GM21576 (cell line): ENCODE results near the gene FEM1A.
"Not testable (repeated sequence)": the region's sequence is repeated elsewhere in the genome, so short reads cannot be mapped to it uniquely, and the experiment has no call there.

Experiments
- ATAC-seq: cut with Tn5 transposase; IDR thresholded peaks from one replicate; pipeline ENCODE4 v1.9.1; 2021; ENCODE audit warnings: mild to moderate bottlenecking, moderate library complexity; ENCODE audit not compliant: unreplicated experiment

Gene FEM1A

GRCh38 chr19:4773047-4773640 lies 18.4 kb upstream of the FEM1A start:
- ATAC-seq, result no peak

- no peak for ATAC-seq
These were observed 17.4 kb upstream of the FEM1A start for GRCh38 chr19:4774136-4774535.

DNA sequence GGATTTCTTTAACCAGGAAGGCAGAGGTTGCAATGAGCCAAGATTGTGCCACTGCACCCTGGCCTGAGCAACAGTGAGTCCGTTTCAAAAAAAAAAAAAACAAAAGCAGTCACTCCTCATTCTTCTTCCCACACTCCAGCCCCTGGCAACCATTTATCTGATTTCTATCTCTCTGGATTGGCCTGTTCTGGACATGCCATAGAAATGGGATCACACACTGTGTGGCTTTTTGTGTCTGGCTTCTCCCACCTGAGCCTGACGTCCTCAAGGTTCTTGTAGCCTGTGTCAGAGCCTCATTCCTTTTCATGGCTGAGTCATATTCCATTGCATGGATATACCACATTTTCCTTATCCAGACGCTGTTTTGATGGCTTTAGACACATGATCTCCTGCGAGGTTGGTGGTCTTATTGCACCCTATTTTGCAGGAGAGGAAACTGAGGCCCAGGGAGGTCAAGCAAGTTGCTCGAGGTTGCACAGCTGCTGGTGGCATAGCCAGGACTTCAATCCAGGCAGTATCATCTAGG lies 15.8 kb upstream of the FEM1A start:
- ATAC-seq, result no peak

DNA sequence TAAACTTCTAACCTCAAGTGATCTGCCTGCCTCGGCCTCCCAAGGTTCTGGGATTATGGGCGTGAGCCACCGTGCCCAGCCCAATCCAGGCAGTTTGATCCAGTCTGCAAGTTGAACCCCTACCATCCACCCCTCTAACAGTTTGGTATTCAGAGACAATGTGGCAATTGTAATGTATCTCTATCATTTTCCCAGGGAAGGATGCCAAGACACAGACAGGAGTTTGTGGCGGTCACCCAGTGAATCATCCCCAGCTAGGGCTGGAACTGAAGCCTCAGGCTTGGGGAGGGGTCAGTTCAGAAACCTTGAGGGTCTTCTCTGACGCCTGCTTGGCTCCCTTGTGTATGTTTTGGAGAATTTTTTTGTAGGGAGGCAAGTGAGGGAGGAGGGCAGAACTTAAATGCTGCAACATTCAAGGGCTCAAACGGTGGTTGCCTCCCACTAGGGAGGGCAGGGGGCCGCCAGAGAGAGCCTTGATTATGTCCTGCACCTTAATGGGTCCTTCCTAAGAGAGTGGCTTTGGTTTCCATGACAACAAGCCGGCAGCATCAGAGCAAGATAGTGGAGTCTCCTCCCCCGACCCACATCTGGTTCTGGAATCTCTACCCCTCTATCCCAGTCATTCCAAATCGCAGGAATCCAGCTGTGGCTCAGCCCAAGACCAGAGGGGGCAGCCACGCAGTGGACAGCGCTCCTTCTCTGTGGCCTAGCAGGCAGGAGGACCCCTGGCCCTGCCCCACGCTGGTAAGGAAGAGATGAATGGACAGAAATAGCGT lies 14.9 kb upstream of the FEM1A start:
- no peak for ATAC-seq

GRCh38 chr19:4778124-4778523 lies 13.4 kb upstream of the FEM1A start:
- ATAC-seq, result not testable (repeated sequence)

GRCh38 chr19:4780860-4781259 lies 10.7 kb upstream of the FEM1A start:
- ATAC-seq, result no peak

GRCh38 chr19:4781801-4782200 lies 9.7 kb upstream of the FEM1A start:
- no peak for ATAC-seq

- not testable (repeated sequence) for ATAC-seq
These were observed 5.0 kb upstream of the FEM1A start for GRCh38 chr19:4786412-4787016.

GRCh38 chr19:4792019-4792865 lies 708 bp downstream of the FEM1A start:
- ATAC-seq, result not testable (repeated sequence)

DNA sequence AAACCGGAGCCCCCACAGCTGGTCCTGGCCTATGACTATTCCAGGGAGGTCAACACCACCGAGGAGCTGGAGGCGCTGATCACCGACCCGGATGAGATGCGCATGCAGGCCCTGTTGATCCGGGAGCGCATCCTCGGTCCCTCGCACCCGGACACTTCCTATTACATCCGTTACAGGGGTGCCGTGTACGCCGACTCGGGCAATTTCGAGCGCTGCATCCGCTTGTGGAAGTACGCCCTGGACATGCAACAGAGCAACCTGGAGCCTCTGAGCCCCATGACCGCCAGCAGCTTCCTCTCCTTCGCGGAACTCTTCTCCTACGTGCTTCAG lies 1.3 kb downstream of the FEM1A start:
- ATAC-seq, result not testable (repeated sequence)

DNA sequence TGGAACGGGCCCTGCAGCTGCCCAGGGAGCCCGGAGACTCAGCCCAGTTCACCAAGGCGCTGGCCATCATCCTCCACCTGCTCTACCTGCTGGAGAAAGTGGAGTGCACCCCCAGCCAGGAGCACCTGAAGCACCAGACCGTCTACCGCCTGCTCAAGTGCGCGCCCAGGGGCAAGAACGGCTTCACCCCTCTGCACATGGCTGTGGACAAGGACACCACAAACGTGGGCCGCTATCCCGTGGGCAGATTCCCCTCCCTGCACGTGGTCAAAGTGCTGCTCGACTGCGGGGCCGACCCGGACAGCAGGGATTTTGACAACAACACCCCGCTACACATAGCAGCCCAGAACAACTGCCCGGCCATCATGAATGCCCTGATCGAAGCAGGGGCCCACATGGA lies 1.7 kb downstream of the FEM1A start:
- not testable (repeated sequence) for ATAC-seq

- no peak for ATAC-seq
These were observed 3.4 kb downstream of the FEM1A start for GRCh38 chr19:4794971-4795370.

- no peak for ATAC-seq
These were observed 3.9 kb downstream of the FEM1A start for GRCh38 chr19:4795400-4795799.

GRCh38 chr19:4800591-4801081 lies 9.1 kb downstream of the FEM1A start:
- no peak for ATAC-seq

GRCh38 chr19:4801085-4801619 lies 9.6 kb downstream of the FEM1A start:
- ATAC-seq, result no peak

DNA sequence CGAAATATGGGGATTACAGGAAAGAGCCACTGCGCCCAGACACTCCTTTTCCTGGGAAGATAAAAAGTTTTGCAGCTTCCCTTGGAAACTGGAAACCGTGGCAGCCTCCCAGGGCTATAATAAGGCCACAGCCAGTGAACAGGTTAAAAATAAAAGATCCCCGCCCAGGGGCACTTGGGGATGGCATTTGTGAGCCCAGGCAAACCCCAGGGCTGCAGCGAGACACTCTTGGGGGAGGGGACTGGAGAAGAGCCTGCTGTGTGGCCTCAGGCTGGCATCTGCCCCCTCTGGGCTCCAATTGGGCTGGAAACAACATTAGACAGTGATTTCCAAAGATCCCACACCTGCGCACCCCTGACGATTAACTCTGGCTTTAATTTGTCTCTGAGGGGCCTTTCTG lies 11.2 kb downstream of the FEM1A start:
- ATAC-seq, result no peak

DNA sequence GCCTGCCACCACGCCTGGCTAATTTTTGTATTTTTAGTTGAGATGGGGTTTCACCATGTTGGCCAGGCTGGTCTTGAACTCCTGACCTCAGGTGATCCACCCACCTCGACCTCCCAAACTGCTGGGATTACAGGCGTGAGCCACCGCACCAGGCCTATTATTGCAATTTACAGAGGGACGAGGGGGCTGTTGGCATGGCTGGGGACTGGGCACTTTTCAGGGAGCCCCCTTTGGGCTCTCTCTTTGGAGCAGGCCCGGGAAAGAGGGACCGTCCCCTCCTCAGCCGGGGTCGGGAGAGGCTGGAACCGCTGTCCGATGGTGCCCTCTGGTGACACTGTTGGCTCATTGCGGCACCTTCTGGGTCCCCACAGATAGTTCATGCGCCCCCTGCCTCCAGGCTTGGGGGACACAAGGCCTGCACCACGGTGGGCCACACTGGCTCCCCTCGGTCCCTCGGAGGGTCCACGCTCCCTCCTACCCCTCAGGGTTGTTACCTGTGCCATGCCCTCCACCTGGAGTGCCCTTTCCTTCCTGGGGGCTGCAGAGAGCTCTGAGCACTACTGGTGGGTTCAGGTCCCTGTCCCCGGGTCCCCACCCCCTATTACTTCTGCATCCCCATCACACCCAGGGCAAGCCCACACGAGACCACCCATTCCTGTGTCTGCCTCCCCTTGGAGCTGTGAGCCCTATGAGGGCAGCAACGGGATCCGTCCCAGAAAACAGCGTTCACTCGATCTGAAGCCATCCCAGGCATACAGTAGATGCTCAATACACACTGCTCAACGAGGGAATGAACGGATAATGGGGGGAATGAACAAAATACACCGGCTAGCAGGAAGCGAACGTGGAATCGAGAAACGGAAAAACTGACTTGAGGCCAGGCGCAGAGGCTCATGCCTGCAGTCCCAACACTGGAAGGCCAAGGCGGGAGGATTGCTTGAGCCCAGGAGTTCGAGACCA lies 12.5 kb downstream of the FEM1A start:
- no peak for ATAC-seq

DNA sequence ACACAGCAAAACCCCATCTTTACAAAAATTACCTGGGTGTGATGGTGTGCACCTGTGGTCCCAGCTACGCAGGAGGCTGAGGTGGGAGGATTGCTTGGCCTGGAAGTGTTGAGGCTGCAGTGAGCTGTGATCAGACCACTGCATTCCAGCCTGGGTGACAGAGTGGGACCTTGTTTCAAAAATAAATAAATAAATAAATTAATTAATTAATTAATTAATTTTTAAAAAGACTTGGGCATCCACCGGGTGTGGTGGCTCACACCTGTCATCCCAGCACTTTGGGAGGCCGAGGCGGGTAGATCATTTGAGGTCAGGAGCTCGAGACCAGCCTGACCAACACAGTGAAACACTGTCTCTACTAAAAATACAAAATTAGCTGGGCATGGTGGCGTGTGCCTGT lies 13.6 kb downstream of the FEM1A start:
- ATAC-seq, result not testable (repeated sequence)

DNA sequence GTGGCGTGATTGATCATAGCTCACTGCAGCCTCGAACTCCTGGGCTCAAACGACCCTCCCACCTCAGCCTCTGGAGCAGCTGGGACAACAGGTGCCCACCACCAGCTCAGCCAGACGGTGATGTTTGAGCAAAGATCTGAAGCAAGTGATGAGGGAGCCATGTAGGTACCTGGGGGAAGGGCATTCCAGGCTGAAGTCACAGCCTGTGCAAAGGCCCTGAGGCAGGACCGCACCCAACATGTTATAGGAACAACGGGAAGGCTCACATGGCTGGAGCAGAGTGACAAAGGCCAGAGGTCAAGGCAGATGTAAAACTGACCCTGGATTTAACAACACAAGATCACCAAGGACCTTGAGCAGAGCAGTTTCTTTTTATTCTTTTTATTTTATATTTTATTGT lies 14.8 kb downstream of the FEM1A start:
- no peak for ATAC-seq

DNA sequence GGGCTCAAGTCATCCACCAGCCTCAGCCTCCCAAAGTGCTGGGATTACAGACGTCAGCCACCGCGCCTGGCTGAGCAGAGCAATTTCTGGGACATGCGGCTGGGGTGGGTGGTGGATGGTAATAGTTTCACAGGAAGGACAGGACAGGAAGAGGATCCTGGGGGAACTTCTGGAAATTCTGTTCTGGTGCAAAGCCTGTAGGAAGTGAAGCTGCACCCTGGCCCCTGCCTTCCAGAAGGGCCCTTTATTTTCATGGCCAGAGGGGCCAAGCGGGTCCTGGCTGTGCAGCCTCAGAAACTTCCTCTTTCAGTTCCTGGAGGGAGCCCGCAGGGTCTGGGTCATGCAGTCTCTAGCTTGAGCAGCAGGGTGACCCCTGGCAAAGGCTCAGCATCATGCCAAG lies 15.7 kb downstream of the FEM1A start:
- ATAC-seq, result no peak
